ENCODE measurements around the gene ZFHX3.

Gene ZFHX3

GRCh38 chr16:73037331-73037745 is 10.6 kb downstream of the ZFHX3 start:
- DNase-seq: peak in 1 of 2 donors; percentile 14

GRCh38 chr16:73036074-73036826 is 11.7 kb downstream of the ZFHX3 start:
- DNase-seq: peak in 1 of 2 donors; percentile 18

GRCh38 chr16:73034374-73034773 is 13.6 kb downstream of the ZFHX3 start:
- no peak for DNase-seq

DNA sequence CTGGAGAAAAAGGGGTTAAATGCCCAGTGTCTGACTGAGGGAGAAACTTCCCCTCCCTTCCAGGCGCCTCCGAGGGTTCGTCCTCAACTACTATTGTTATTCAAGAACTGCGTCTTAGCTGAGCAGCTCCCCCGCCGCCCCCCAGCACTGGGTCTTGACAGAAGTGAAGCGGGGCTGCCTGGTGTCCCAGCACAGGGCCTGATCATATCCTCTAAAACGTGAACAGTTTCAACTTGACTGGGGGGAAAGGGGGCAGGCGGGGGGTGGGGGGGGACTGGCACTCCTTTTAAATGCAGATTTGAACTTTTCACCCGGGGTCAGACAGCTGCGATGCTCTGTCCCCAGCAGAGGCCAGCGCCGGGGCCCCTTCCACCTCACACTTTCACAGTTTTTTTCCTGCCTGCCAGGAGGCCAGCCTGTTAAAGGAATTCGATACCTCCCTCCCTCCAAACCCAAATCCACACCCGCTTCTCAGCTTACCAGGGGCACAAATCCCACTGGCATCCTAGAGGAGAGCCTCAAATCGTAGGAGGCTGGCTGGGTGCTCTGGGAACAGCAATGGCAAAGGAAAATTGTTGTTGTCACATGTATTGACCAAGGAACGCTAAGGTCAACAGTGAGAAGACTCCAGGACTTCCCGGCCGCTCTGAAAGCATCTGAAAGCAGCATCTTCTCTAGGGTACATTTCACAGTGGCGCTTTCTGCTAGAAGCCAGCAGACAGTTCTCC is 14.5 kb downstream of the ZFHX3 start:
- DNase-seq: no peak

DNA sequence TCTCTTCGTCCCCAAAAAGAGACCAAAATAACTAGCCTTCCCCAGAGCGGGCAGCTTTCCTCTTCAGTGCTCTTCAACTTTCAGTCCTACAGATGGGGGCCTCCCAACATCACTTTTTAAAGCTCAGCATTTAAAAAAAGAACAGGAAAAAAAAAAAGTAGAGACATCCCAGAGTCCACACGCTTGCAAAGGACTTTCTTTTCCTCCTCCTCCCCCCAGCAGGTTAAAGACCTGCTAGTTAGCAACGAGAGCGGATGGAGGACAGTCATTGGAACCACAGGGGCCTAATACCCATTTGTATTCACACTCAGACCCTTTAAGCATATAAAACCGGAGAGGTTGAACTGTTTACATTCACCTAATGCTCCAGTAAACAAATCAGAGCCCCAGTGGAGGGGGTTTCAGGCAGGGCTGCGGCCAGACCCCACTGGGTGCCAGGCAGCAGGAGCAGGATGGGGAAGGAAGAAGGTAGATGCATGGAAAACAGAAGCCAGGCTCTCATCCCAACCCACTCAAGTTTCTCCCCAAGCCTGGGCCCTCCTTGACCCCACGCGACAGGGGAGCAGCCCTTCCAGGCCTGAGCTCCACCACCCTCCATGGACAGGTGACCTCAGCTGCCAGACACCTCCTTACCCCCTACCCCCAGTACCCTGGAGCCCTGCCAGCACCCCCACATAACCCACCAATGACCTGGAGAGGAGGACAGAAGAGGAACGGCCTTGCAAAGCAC is 15.2 kb downstream of the ZFHX3 start:
- DNase-seq: no peak

- DNase-seq: no peak
Observed at GRCh38 chr16:73031984-73032383, 15.9 kb downstream of the ZFHX3 start.

DNA sequence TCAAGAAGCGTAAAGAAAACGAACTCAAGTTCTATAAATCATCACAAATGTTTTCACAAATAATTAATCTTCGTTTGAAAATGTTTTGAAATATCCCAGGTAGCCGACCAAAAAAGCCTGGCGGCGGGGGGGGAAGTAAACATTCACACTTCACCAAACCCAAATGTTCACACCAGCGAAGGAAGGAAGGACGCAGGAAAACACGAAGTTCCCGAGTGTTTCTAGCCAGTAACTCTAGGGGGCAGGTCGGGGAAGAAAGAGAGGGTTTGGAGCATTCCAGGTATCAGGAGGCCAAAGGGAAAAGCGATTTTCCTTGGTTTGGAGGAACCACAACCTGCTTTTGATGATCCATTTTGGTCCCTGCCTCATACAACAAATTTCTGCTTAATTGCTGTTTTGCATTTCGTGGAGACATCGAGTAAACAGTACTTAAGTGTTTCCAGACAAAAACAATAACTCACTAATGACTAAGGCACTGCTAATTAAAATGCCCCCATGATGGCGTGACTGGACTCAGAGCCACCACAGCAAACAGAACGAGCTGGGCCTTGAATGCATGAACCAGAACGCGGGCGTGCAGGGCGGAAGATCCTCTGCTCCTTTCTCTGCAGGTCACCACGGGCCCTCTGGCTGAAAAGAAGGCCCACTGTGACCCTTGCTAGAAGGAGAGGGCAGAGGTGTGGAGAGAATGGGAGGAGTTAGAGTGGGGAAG is 16.6 kb downstream of the ZFHX3 start:
- no peak for DNase-seq

DNA sequence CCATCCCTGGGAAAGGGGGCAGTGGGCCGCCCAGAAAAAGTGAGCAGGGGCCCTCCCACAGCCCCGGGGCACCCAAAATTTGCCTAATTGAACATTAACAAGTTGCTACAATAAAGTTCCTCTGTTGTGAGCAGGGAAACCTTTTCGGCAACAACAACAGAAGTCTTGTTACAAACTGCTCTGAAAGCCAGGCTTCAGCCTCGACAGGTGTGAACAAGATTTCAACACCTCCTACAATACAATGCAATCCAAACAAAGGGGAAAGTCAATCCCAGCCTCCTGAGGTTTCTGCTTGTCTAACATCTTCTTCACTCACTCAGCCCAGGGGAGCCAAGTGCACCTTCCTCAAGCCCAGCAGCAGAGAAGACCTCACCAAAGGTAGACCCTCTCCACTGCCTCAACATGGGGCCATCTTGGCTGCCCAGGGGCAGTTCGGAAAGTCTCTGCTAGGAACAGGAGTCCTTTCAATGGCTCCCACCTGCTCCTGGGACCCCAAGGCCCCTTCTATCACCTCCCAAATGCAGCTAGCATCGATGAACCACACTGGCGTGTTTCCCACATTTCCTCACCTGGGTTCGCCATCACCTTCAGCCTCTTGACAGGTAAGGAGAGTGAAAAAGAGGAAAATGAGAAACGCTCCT is 19.1 kb downstream of the ZFHX3 start:
- no peak for DNase-seq

DNA sequence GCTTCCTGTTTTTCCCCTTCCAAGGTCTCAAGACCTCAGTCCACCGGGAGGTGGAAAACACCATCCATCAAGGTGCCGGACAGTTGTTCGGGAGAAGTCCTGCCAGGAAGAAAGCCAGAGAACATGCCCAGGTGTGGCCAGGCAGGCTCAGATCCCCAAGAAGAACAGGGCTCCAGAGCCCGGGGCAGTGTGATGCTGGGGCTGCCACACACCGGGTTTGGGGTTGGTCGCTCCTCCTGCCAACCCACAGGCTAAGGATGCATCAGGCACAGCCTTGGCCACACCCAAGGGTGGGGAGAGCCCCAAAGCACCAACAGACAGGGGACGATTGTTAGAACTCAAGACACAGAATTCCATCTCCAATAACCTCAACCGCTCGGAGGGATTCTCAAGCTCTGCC is 19.7 kb downstream of the ZFHX3 start:
- DNase-seq: no peak

DNA sequence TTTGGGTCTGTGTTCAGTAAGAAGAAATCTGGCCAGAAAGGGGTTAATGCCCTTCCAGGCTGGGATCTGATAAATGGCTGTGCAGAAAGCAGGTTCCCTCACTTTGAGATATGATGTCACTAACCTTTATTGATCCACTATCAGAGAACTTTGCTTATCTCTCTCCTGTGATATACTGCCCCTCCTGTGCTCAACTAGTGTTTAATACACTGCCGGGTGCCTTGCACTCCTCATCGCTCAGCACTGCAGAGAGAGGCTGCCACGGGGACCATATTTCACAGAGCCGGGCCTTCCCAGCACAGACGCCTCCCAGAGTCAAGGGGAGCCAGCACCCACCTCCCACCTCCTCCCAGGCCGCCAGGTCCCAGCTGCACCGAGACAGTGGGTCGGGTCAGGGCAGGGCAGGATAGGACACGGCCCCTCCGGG is 20.2 kb downstream of the ZFHX3 start:
- DNase-seq: no peak

DNA sequence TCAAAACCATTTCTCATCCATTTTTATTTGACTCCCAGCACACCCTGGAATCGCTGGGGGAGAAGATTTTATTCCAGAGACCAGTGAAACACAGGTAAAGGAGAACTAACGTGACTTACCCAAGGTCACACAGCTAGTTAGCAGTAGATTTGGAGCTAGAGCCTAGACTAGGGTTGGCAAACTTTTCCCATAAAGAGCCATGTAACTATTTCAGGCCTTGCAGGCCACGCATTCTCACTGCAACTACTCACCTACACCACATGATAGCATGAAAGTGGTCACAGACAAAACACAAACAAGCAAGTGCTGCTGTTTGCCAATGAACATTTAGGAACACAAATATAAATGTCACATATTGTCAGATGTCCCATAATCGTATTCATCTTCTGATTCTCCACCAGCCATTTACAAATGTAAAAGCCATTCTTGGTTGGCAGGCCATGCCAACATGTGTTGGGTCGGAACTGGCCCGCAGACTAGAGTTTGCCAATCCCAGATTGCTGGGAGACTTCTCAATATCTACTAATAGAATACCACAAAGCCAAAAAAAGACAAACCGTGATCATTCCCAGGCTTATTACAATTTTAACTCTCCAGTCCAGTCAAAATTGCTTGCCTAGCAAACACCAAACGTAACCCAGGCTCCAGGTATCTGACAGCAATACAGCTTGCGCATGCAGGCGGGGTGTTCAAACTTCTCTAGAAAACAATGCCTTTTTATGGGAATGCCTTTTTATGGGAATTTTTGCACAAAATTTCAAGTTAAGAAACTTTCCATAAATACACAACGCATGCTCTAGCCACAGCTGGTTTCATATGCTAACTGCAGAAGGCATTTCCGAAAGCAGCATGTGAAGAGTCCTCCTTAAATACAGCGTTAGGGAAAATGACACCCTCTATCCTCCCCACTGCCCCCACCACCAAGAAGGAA is 20.9 kb downstream of the ZFHX3 start:
- DNase-seq: no peak

GRCh38 chr16:73025856-73026210 is 22.1 kb downstream of the ZFHX3 start:
- DNase-seq: no peak

- no peak for DNase-seq
Observed at GRCh38 chr16:73025151-73025855, 22.6 kb downstream of the ZFHX3 start.

DNA sequence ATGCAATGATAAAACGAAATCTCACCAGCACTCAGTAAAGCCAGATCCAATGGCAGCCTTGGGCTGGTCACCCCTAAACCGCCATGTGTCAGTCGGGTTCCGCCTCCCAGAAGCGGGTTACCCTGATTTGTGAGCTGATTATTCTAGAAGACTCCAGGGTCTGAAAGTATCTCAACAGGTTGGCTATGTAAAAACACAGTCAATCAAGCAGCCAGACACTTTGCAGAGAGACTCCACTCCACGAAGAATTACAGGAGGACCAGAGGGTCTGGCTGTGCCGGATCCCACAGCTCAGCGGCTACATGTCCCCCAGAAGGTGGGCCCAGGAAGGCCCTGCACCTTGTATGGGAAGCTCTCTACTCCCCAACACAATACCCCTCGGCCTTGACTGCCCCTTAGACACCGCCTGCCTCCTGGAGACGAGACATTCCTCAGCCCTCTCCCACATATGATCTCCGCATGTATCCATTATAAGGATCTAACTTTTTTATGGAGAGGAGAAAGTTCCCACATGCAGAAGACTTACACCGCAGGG is 23.3 kb downstream of the ZFHX3 start:
- DNase-seq: no peak

GRCh38 chr16:73023752-73024570 is 24.0 kb downstream of the ZFHX3 start:
- no peak for DNase-seq

GRCh38 chr16:73023320-73023719 is 24.6 kb downstream of the ZFHX3 start:
- no peak for DNase-seq

GRCh38 chr16:73022534-73022933 is 25.4 kb downstream of the ZFHX3 start:
- no peak for DNase-seq

DNA sequence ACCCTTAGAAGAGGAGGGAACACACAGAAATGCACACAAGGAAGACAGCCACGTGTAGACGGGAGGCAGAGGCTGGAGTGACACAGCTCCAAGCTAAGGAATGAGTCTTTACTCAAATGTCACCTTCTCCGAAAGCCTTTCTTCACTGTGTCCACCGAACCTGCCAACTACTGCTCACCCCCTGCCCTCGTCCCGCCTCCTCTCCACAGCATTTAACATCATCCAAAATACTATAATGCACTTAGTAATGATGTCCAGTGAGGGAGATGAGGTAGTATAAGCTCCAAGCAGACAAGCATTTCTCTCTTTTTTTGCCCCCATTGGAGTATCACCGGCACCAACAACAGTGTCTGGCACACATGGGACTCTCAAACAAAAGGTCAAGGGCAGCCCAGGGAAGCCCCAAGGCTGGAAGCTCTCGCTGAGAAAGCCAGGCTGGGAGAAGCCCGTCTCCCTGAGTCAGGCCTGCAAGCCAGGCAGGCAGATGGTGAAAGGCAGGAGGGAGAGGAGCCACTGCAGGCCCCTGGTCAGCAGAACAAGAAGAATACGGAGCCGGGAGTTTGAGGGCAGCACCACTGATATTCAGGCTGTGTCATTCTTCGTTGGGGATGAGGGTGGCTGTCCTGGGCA is 25.9 kb downstream of the ZFHX3 start:
- DNase-seq: no peak

DNA sequence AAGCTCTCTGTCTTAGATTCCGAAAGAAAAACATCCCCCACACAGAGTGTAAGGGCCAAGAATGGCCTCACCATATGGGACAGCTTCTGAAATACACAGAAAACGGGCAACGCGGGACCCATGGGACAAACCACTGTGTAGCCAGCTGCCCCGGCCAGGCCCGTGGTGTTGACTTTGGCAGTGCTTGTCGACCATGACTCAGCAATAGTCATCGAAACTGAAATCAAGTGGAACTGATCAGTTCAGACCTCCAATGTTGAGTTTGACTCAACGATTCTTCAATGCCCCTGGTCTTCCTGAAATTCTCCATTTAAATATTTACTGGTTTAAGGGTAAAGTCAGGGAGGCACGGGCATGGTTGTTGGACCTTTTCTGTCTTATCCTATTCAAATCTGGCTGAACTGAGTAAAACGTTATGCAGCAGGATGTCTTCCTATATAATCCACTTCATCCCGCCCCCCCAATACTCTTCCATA is 27.5 kb downstream of the ZFHX3 start:
- DNase-seq: no peak
